Measurements from ENCODE around the gene SCAANT1.

The SCAANT1 gene

DNA sequence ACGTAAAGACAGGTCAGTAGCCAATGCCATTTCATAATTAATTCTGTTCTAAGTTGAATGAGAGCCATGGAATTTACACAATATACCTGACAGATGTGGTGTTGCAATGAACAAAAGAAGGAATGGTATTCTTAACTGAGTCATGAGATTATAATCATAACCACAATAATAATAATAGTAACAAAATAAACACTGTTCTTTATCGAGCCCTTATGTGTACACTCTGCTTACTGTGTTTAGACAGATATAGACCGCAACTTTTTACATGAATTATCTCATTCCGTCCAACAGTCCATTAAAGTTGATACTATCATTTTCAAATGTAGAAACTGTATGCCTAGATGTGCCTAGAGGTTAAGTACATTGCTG, 28.2 kb upstream of the SCAANT1 start:
- no peak for DNase-seq
- Histone ChIP-seq H3K27me3 (no peaks in the 10 kb centered on the region), H3K27ac (no peak overlapping the region), H3K4me1 (peaks cover 0 to 8% (median 2%) of the 10 kb centered on the region in 4 donors), H3K4me3 (no peak overlapping the region), H3K9me3 (no peaks in the 10 kb centered on the region), H3K36me3 (peaks cover 0 to 9% (median 0%) of the 10 kb centered on the region in 3 donors)
- TF ChIP-seq, protein P1, sequence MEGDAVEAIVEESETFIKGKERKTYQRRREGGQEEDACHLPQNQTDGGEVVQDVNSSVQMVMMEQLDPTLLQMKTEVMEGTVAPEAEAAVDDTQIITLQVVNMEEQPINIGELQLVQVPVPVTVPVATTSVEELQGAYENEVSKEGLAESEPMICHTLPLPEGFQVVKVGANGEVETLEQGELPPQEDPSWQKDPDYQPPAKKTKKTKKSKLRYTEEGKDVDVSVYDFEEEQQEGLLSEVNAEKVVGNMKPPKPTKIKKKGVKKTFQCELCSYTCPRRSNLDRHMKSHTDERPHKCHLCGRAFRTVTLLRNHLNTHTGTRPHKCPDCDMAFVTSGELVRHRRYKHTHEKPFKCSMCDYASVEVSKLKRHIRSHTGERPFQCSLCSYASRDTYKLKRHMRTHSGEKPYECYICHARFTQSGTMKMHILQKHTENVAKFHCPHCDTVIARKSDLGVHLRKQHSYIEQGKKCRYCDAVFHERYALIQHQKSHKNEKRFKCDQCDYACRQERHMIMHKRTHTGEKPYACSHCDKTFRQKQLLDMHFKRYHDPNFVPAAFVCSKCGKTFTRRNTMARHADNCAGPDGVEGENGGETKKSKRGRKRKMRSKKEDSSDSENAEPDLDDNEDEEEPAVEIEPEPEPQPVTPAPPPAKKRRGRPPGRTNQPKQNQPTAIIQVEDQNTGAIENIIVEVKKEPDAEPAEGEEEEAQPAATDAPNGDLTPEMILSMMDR (IDR thresholded peaks at IDR 0.05), result no peak
- intact Hi-C loops (cut with DNase I; ENCODE audit: low total_unique reads), result no loop called here

DNA sequence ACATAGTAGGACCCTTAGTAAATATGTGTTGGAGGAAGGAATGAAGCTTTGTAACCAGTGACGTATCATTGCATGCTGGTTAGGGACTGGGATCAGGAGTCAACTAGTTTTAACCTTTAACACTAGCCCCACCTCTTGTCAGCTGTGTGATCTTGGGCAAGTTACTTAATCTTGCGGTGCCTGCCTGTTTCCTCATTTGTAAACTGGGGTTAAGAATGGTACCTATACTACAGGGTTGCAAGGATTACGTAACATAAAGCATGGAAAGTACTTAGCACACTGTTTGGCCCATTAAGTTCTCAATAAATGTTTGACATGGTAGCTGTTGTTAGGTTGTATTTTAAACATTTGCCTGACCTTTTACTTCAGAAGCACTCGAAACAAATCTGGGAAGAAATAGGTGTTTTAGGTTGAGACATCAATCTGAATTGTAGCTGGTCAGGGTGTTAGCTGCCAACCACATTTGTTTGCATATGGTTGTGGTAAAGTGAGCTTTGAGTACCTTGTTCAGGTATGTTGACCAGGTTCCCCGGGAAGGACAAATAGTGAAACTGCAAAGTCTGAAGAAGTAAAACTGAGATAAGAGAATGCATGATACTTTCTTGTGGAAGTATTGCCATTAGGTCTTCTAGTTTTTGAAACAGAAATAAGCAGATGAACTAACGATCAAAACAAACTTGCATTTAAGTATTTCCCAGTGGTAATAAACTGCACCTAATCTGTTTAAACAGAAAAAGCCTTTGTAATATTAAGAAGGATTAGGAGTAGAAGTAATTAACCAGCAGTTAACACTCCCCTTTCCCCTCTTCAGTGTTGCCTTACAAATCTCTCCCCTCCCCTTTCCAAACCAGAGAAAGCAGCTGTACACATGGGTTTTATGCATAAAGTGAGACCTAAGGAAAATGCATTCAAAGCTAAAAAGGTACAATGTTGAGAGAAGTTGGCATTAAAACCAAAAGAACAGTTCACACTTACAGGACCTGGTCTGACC, 25.8 kb upstream of the SCAANT1 start:
- Histone ChIP-seq H3K4me3 (no peak overlapping the region), H3K4me1 (peaks cover 0 to 17% (median 6%) of the 10 kb centered on the region in 4 donors), H3K9me3 (no peaks in the 10 kb centered on the region)

DNA sequence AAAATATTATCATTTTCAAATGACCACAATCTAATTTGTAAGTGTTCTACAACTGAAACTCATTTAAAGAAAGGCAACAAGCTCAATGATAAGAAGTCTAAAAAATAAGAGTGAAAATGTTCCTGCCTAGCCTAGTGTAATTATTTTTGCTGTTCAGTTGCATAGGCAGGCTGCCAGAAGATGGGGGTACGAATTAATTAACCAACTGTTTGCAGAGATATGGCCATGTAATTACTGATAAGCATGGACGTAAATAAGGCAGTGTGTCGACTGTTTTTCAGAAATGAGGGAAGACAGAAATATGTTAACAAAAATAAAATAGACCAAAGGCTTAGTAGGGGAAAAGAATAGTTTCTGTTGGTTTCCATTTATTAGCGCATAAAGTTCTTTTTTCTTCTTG, 24.7 kb upstream of the SCAANT1 start:
- H3K27me3 ChIP-seq, result no peaks in the 10 kb centered on the region
- intact Hi-C loops (cut with DNase I; ENCODE audit: low total_unique reads), result no loop called here

More for the DNA sequence above, 25.8 kb upstream of the SCAANT1 start:
- H3K27me3 ChIP-seq, result no peaks in the 10 kb centered on the region
- peaks cover 0 to 5% (median 0%) of the 10 kb centered on the region in 3 donors for H3K36me3 ChIP-seq
- intact Hi-C loops (cut with DNase I; ENCODE audit: low total_unique reads), result no loop called here
- TF ChIP-seq, protein P1 (IDR thresholded peaks at IDR 0.05), result no peak
- H3K27ac ChIP-seq, result no peak overlapping the region
- DNase-seq, result no peak

DNA sequence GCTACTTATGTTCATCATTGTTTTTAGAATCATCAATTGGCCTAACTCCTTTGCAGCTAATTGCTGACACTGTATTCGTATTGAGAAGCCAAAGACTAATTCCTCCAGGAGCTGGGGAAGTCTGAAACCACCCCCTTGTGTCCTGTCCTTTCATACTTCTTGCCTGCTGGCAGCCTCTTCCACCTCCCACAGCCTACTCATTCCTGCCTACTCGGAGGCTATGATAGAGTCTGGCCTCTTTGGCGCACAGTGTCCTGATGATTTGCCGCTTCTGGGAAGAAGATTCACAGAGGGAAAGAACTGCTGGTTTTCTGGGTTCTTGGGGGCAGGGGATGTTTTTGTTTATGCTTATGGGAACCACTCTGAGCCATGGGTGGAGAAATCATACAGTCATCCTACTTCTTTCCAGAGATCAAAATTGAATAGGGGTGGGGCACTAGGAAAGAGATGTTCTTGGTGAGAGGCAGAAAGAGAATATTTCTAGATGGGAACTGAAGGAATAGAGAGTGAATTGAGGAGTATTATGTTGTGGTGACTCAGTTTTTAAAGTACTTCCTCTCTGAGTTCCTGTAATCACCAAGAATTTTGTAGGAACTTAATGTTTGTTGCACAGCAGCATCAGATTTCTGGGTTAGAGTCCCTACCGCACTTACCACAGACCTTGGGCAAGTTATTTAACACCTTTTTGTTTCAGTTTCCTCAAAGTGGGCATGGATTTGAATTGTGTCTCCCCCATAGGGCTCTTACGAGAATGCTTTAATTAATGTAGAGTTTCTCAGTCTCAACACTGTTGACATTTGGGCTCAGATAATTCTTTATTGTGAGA, 22.1 kb upstream of the SCAANT1 start:
- Histone ChIP-seq H3K27ac (no peak overlapping the region), H3K4me3 (no peak overlapping the region), H3K4me1 (peaks cover 0 to 34% (median 12%) of the 10 kb centered on the region in 4 donors), H3K9me3 (no peaks in the 10 kb centered on the region), H3K27me3 (no peaks in the 10 kb centered on the region), H3K36me3 (no peaks in the 10 kb centered on the region)
- no peak for DNase-seq
- TF ChIP-seq, protein P1 (IDR thresholded peaks at IDR 0.05), result no peak
- intact Hi-C loops (cut with DNase I; ENCODE audit: low total_unique reads), result no loop called here

More for the DNA sequence above, 24.7 kb upstream of the SCAANT1 start:
- Histone ChIP-seq H3K27ac (no peak overlapping the region), H3K9me3 (no peaks in the 10 kb centered on the region), H3K4me1 (peaks cover 0 to 28% (median 10%) of the 10 kb centered on the region in 4 donors), H3K36me3 (peaks cover 0 to 2% (median 0%) of the 10 kb centered on the region in 3 donors), H3K4me3 (no peak overlapping the region)
- no peak for DNase-seq
- TF ChIP-seq, protein P1 (IDR thresholded peaks at IDR 0.05), result no peak

DNA sequence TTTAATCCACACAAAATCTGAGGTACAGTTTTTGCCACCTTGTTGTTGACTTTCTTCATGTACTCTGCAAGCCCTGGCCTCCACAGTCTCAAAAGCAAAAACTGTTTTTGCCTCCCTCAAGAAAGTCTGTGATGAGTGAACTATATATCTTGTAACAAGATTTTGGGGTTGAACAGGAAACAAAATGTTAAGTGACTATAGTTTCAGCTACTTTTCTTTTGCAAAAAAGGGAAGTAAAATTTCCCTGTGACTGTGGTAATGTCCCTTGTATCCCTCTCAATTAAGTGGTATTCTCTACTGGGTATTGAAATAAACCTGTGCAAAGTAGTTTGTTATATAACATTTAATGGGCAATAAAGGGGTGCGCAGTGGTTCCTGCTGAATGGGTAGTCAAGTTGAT, 21.3 kb upstream of the SCAANT1 start:
- no peaks in the 10 kb centered on the region for H3K9me3 ChIP-seq
- DNase-seq, result no peak
- intact Hi-C loops (cut with DNase I; ENCODE audit: low total_unique reads), result no loop called here
- TF ChIP-seq, protein P1 (IDR thresholded peaks at IDR 0.05), result no peak
- peaks cover 0 to 39% (median 12%) of the 10 kb centered on the region in 4 donors for H3K4me1 ChIP-seq
- H3K27ac ChIP-seq, result no peak overlapping the region
- no peak overlapping the region for H3K4me3 ChIP-seq
- no peaks in the 10 kb centered on the region for H3K27me3 ChIP-seq
- H3K36me3 ChIP-seq, result no peaks in the 10 kb centered on the region

Data from tibial artery (tissue), 4 donors.